SIG-M5 treated with dmso at 0.1 percent for 504 hours (cell line): ENCODE measurements around the gene PI4KA.
"Not testable (repeated sequence)": the region's sequence is repeated elsewhere in the genome, so short reads cannot be mapped to it uniquely, and the experiment has no call there.

Experiments
- DNase-seq: peaks from one replicate; lab custom pipeline; 2025; ENCODE audit not compliant: unreplicated experiment; lab: John Stamatoyannopoulos, UW

PI4KA gene

DNA sequence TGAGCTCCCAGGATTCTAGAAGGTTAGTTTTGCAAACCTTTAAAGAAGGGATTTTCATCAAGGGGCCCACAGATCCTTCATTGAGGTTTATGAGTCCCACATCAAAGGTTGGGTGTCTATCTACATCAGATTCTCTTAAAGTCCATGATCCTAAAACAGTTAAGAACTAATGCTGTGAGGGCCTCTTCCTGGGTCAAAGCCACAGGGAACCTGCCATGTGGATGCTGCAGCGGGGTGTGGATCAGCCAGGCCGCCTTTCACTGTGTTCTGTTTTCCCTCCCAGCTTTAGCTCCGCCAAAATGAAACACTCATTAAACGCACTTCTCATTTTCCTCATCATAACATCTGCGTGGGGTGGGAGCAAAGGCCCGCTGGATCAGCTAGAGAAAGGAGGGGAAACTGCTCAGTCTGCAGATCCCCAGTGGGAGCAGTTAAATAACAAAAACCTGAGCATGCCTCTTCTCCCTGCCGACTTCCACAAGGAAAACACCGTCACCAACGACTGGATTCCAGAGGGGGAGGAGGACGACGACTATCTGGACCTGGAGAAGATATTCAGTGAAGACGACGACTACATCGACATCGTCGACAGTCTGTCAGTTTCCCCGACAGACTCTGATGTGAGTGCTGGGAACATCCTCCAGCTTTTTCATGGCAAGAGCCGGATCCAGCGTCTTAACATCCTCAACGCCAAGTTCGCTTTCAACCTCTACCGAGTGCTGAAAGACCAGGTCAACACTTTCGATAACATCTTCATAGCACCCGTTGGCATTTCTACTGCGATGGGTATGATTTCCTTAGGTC, 79.4 kb downstream of the PI4KA start:
- DNase-seq = no peak

GRCh38 chr22:20777420-20778177, 81.0 kb downstream of the PI4KA start:
- DNase-seq = peak; percentile 76

- DNase-seq = no peak
These were observed 81.8 kb downstream of the PI4KA start for GRCh38 chr22:20776624-20777405.

GRCh38 chr22:20775342-20775895, 83.2 kb downstream of the PI4KA start:
- DNase-seq = no peak

GRCh38 chr22:20774882-20775281, 83.7 kb downstream of the PI4KA start:
- no peak for DNase-seq

DNA sequence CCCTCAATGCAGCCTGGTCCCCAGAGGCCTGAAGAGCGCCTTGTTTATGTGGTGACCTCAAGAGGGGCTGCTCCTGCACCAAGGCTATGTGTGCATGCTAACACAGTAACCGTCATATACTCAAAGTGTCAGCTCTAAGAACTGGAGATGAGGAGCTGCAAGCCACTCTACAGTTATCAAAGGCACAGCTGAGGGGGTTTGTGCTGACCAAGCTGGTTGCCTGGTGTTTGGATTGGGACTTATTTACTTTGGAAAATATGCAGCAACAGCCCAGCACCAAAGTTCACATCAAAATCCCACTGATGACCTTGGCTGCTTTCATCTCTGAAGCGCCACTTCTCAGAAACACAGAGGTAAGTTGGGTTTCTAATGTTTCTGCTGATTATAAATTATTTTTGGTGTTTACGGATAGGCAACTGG, 84.8 kb downstream of the PI4KA start, which contains the start of gene SERPIND1:
SERPIND1 (plus strand) TSS at position 321 of the 420 bp plus-strand sequence. CDS start 5,200 bp downstream, outside the sequence.
- DNase-seq = no peak

GRCh38 chr22:20771918-20772625, 86.5 kb downstream of the PI4KA start:
- DNase-seq = no peak

DNA sequence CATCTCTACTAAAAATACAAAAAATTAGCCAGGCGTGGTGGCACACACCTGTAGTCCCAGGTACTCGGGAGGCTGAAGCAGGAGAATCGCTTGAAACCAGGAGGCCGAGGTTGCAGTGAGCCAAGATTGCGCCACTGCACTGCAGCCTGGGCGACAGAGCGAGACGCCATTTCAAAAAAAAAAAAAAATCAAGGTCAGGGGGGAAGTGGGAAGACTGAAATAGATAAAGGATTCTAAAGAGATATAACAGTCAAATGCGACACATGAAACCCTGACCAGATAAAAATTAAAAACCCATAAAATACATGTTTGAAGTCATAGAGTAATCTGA, 89.2 kb downstream of the PI4KA start:
- not testable (repeated sequence) for DNase-seq

GRCh38 chr22:20766530-20766929, 92.1 kb downstream of the PI4KA start:
- DNase-seq = no peak

GRCh38 chr22:20765938-20766337, 92.7 kb downstream of the PI4KA start:
- no peak for DNase-seq

DNA sequence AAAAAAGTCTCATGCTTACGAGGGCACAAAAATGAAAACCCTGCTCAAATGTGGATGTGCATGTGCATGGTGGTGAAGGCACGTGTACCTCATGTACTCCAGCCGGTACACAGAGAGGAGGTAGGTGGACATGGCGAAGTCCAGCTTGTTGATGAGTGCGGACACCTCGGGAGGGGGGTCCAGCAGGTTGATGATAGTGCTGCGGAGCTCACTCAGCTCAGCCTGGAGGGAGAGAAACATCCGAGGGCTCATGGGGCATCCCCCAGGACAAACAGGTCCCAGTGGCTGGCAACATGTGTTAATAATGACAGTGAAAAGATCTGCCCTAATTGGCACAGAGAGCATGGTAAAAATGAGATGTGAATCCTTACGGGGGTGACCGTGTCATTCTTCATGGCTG, 93.9 kb downstream of the PI4KA start:
- DNase-seq = no peak

DNA sequence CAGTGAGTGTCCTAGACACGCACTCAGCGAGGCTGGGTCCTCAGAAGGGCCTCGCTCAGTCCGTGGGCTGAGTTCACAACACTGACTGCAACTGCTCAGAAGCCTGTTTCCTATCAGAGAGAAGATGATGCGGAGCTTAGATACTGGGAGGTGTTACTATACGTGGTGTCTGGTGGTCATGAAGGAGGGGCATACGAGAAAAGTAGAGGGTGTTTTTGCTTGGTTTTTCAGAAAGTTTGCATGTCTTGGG, 94.2 kb downstream of the PI4KA start:
- DNase-seq = no peak

DNA sequence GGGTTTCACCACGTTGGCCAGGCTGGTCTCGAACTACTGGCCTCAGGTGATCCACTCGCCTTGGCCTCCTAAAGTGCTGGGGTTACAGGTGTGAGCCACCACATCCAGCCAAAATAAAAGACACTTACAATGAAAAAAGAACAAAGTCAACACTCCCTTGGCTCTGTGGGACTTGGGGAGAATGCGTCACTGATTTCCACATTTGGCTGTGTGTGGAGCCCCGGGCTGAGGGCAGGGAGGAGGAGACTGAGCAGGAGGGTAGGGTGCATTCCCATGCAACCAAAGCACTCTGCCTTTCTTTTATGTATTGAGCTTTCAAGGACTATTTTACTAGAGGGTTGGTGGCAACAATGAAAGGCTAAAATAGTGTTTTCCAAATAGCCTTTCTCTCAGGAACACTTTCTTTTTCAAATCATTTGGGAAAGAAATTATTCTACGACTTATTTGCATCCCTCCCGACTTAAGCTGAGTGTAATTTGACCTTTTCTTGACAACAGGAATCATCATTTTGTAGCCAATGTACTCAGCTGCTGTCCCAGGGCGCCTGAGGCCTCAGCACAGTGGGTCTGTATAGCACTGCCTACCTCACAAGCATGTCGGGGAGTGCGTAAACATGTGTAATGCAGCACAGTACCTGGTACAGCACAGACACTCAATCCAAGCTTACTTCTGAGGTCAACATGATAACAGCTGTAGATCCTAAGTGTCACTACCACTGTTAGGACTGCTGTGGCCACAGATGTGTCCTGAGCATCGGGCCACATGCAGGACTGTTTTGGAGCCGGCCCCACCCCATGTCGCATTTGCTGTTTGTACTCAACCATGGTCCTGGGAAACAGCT, 94.8 kb downstream of the PI4KA start:
- no peak for DNase-seq

DNA sequence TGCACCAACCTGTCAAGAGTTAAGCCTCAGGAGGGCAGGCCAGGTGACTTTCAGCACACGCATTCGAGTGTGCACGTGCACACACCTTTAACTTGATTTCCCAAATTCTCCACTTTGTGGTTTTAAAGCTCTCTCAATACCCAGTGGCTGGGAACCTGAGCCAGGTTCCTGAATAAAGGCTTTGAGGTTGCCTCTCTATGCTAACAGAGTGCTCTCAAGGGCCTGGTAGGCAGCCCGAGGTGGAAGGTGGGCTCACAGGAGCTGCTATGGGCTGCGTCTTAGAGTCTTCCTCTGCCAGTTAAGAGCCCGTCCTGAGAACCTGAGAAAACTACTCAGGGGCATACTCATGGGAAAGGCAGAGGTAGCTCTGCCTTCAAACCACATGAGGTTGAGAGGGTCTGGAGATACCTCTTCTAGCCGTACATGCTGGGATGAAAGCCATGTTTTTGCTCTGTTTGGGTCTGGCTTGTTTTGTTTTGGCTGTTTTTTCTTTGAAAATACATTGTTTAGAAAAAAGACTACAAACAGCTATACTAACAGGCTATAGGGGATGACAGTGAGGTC, 96.3 kb downstream of the PI4KA start:
- no peak for DNase-seq

- no peak for DNase-seq
These were observed 97.1 kb downstream of the PI4KA start for GRCh38 chr22:20761536-20761935.

DNA sequence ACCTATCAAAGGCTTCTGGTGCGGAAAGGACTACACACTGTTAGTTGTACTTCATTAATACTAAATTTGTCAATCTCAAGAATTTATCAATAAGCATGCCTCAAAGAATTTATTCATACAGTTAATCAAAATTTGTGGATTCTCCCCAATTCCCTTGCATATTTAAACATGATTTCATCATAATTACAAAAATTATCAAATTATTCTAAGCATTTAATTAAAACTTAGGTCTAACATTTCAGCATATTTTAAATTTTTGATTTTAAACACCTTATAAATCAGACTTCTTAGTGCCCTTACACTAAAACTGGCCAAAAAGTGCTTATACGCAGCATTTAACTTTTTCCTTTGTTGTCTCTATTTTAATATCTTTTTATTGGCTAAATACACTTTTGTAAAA, 98.5 kb downstream of the PI4KA start:
- no peak for DNase-seq

DNA sequence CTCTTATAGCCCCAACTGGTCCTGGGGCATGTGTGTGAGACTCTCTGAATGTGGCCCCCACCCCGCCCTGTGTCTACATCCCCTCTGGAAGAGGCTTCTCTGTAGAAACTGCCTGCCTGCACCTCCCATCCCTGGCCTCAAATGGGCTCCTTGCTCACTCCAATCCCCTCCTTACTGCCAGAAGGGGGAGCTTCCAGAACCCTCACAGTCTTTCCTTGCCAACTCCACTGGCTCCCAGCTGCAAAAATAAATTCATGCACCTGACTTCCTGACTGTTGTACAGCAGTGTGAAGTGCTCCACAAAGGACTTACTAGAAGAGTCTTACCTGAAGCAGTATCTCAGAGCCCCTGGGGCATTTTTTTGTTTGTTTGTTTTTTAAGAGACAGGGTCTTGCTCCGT, 99.9 kb downstream of the PI4KA start:
- DNase-seq = no peak

- DNase-seq = no peak
These were observed 101.8 kb downstream of the PI4KA start for GRCh38 chr22:20756846-20757245.

GRCh38 chr22:20752873-20753272, 105.7 kb downstream of the PI4KA start:
- DNase-seq = no peak
